A549 (cell line): Measurements from ENCODE around the gene C6orf141.

ENCODE experiments used
- EP300 ChIP-seq, 2 experiments: fragments of >200 bp; sonication (Bioruptor Twin); formaldehyde crosslinking; IDR thresholded peaks; 2 replicates in 1 of 2; 3 replicates in 1 of 2; pipeline ENCODE4 v1.6.1; 2016 to 2017
- HOXA7 ChIP-seq: fragments of 250-450 bp; sonication (Bioruptor Pico); IDR thresholded peaks from 2 replicates; pipeline ENCODE4 v1.5.0; 2020; ENCODE audit warnings: mild to moderate bottlenecking, moderate library complexity
- RFX5 ChIP-seq: fragments of 450-650 bp; IDR thresholded peaks from 2 replicates; pipeline ENCODE4 v1.7.1; 2014; ENCODE audit warnings: antibody characterized with exemption, mild to moderate bottlenecking, moderate library complexity
- TP53 ChIP-seq: fragments of 250-450 bp; sonication (Bioruptor Pico); IDR thresholded peaks from 2 replicates; pipeline ENCODE4 v1.5.0; 2021; ENCODE audit warnings: mild to moderate bottlenecking, moderate library complexity
- TF ChIP-seq, protein P1 (sequence below): IDR thresholded peaks from 2 replicates; pipeline ENCODE4 v1.6.1; 2012
- TF ChIP-seq, protein P2 (sequence below): fragments of 200-600 bp; sonication (generic); IDR thresholded peaks from 2 replicates; pipeline ENCODE4 v1.6.1; 2016; ENCODE audit warnings: antibody characterized with exemption, mild to moderate bottlenecking, moderate library complexity
- TF ChIP-seq, protein P3 (sequence below): fragments of >200 bp; sonication (Bioruptor Twin); formaldehyde crosslinking; IDR thresholded peaks from 3 replicates; pipeline ENCODE4 v1.5.1; 2016

DNA sequence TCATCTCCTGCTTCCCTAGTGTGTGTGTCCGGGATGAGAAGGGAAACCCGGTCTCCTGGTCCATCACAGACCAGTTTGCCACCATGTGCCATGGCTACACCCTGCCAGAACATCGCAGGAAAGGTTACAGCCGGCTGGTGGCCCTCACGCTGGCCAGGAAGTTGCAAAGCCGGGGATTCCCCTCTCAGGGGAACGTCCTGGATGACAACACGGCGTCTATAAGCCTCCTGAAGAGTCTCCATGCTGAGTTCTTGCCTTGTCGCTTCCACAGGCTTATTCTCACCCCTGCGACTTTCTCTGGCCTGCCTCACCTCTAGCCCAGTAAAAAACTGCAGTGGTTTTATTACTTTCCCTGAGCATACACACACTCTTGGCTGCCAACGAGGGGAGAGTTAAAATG is 23.9 kb upstream of the C6orf141 start:
- TF ChIP-seq, protein P1, sequence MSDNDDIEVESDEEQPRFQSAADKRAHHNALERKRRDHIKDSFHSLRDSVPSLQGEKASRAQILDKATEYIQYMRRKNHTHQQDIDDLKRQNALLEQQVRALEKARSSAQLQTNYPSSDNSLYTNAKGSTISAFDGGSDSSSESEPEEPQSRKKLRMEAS: no peak
- TF ChIP-seq, protein P2, sequence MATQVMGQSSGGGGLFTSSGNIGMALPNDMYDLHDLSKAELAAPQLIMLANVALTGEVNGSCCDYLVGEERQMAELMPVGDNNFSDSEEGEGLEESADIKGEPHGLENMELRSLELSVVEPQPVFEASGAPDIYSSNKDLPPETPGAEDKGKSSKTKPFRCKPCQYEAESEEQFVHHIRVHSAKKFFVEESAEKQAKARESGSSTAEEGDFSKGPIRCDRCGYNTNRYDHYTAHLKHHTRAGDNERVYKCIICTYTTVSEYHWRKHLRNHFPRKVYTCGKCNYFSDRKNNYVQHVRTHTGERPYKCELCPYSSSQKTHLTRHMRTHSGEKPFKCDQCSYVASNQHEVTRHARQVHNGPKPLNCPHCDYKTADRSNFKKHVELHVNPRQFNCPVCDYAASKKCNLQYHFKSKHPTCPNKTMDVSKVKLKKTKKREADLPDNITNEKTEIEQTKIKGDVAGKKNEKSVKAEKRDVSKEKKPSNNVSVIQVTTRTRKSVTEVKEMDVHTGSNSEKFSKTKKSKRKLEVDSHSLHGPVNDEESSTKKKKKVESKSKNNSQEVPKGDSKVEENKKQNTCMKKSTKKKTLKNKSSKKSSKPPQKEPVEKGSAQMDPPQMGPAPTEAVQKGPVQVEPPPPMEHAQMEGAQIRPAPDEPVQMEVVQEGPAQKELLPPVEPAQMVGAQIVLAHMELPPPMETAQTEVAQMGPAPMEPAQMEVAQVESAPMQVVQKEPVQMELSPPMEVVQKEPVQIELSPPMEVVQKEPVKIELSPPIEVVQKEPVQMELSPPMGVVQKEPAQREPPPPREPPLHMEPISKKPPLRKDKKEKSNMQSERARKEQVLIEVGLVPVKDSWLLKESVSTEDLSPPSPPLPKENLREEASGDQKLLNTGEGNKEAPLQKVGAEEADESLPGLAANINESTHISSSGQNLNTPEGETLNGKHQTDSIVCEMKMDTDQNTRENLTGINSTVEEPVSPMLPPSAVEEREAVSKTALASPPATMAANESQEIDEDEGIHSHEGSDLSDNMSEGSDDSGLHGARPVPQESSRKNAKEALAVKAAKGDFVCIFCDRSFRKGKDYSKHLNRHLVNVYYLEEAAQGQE: no peak
- TF ChIP-seq EP300 (IDR thresholded peaks at IDR 0.05) (no peak), RFX5 (no peak), HOXA7 (no peak), TP53 (CRISPR knock-in tag) (no peak)
- TF ChIP-seq, protein P3, sequence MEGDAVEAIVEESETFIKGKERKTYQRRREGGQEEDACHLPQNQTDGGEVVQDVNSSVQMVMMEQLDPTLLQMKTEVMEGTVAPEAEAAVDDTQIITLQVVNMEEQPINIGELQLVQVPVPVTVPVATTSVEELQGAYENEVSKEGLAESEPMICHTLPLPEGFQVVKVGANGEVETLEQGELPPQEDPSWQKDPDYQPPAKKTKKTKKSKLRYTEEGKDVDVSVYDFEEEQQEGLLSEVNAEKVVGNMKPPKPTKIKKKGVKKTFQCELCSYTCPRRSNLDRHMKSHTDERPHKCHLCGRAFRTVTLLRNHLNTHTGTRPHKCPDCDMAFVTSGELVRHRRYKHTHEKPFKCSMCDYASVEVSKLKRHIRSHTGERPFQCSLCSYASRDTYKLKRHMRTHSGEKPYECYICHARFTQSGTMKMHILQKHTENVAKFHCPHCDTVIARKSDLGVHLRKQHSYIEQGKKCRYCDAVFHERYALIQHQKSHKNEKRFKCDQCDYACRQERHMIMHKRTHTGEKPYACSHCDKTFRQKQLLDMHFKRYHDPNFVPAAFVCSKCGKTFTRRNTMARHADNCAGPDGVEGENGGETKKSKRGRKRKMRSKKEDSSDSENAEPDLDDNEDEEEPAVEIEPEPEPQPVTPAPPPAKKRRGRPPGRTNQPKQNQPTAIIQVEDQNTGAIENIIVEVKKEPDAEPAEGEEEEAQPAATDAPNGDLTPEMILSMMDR: no peak
